ENCODE data around the gene ZNRF4.

The ZNRF4 gene

GRCh38 chr19:5454743-5455142 is 474 bp upstream of the ZNRF4 start:
- no peaks in the 10 kb centered on the region for H3K9me3 Mint-ChIP-seq
- H3K4me1 Mint-ChIP-seq, result no peaks in the 10 kb centered on the region
- no peak for DNase-seq
- H3K27me3 Mint-ChIP-seq (ENCODE audit: low read depth, poor library complexity), result peaks cover 20% of the 10 kb centered on the region
- H3K36me3 Mint-ChIP-seq (ENCODE audit: low read depth), result no peaks in the 10 kb centered on the region
- no peak overlapping the region for H3K27ac Mint-ChIP-seq
- no peak for TF ChIP-seq CTCF (IDR thresholded peaks at IDR 0.05)
- H3K4me3 Mint-ChIP-seq, result no peak overlapping the region

- Mint-ChIP-seq H3K4me3 (no peak overlapping the region), H3K36me3 (ENCODE audit: low read depth) (no peaks in the 10 kb centered on the region), H3K4me1 (no peaks in the 10 kb centered on the region), H3K27ac (no peak overlapping the region), H3K27me3 (ENCODE audit: low read depth, poor library complexity) (peaks cover 10% of the 10 kb centered on the region), H3K9me3 (peaks cover 2% of the 10 kb centered on the region)
- no peak for DNase-seq
- TF ChIP-seq CTCF (IDR thresholded peaks at IDR 0.05), result no peak
These were observed 1.1 kb downstream of the ZNRF4 start for GRCh38 chr19:5456130-5456840.

GRCh38 chr19:5456841-5457200 is 1.6 kb downstream of the ZNRF4 start:
- no peaks in the 10 kb centered on the region for H3K36me3 Mint-ChIP-seq (ENCODE audit: low read depth)
- no peak overlapping the region for H3K27ac Mint-ChIP-seq
- TF ChIP-seq CTCF (IDR thresholded peaks at IDR 0.05), result no peak
- no peak for DNase-seq
- peaks cover 14% of the 10 kb centered on the region for H3K27me3 Mint-ChIP-seq (ENCODE audit: low read depth, poor library complexity)
- no peaks in the 10 kb centered on the region for H3K4me1 Mint-ChIP-seq
- no peak overlapping the region for H3K4me3 Mint-ChIP-seq
- peaks cover 4% of the 10 kb centered on the region for H3K9me3 Mint-ChIP-seq

- no peak for TF ChIP-seq CTCF (IDR thresholded peaks at IDR 0.05)
- no peak overlapping the region for H3K4me3 Mint-ChIP-seq
- H3K36me3 Mint-ChIP-seq (ENCODE audit: low read depth), result no peaks in the 10 kb centered on the region
- peaks cover 13% of the 10 kb centered on the region for H3K9me3 Mint-ChIP-seq
- peak overlapping the region; percentile 15 for H3K27ac Mint-ChIP-seq
- no peak for DNase-seq
- peaks cover 19% of the 10 kb centered on the region for H3K27me3 Mint-ChIP-seq (ENCODE audit: low read depth, poor library complexity)
- H3K4me1 Mint-ChIP-seq, result no peaks in the 10 kb centered on the region
These were observed 2.5 kb downstream of the ZNRF4 start for GRCh38 chr19:5457709-5458108.

- DNase-seq, result no peak
- no peak overlapping the region for H3K4me3 Mint-ChIP-seq
- no peaks in the 10 kb centered on the region for H3K36me3 Mint-ChIP-seq (ENCODE audit: low read depth)
- H3K27ac Mint-ChIP-seq, result no peak overlapping the region
- no peaks in the 10 kb centered on the region for H3K4me1 Mint-ChIP-seq
- peaks cover 20% of the 10 kb centered on the region for H3K9me3 Mint-ChIP-seq
- peaks cover 22% of the 10 kb centered on the region for H3K27me3 Mint-ChIP-seq (ENCODE audit: low read depth, poor library complexity)
- no peak for TF ChIP-seq CTCF (IDR thresholded peaks at IDR 0.05)
These were observed 3.2 kb downstream of the ZNRF4 start for GRCh38 chr19:5458420-5458819.

GRCh38 chr19:5459360-5459759 is 4.1 kb downstream of the ZNRF4 start:
- Mint-ChIP-seq H3K27me3 (ENCODE audit: low read depth, poor library complexity) (peaks cover 25% of the 10 kb centered on the region), H3K4me3 (no peak overlapping the region), H3K4me1 (no peaks in the 10 kb centered on the region), H3K27ac (no peak overlapping the region), H3K36me3 (ENCODE audit: low read depth) (no peaks in the 10 kb centered on the region), H3K9me3 (peaks cover 24% of the 10 kb centered on the region)
- DNase-seq, result no peak
- TF ChIP-seq CTCF (IDR thresholded peaks at IDR 0.05), result no peak
